ENCODE measurements around the gene PELI1. TPM values are rescaled to one million over a fixed set of nuclear protein-coding genes. Genes with fewer than 3 reads are reported as not detected.
A peak's percentile ranks its signal among the peaks of the same experiment; 100 is the strongest.

Gene PELI1
- total RNA-seq, 1 experiment from 2014 or later, result 61.0 TPM

- Histone ChIP-seq H2AFZ (ENCODE audit: low read length) (no peak overlapping the region), H3K4me1 (ENCODE audit: insufficient read depth, low read length) (no peaks in the 10 kb centered on the region; the same call in 1 of the 2 replicates)
- peaks cover 4 to 5% of the 10 kb centered on the region in 2 experiments for H3K9me3 Mint-ChIP-seq
Measured at GRCh38 chr2:64128406-64128805, 15.8 kb downstream of the PELI1 start.

More at GRCh38 chr2:64128406-64128805, 15.8 kb downstream of the PELI1 start:
- no CpG with 5 or more reads among the region's 1 CpG for WGBS (ENCODE audit: extremely low coverage, insufficient read length, low lambda C conversion rate)
- Mint-ChIP-seq H3K27ac (peak overlapping the region in 1 of 3 experiments; percentile 59; a peak in 5 of 7 replicates), H3K36me3 (ENCODE audit: insufficient read depth in 1 of 3, low read depth in 3 of 3) (peaks cover 2 to 16% (median 11%) of the 10 kb centered on the region in 3 experiments), H3K4me1 (peaks cover 43 to 48% of the 10 kb centered on the region in 2 experiments), H3K4me3 (no peak overlapping the region), H3K27me3 (ENCODE audit: low read depth) (no peaks in the 10 kb centered on the region)
- H2BK15ac ChIP-seq (ENCODE audit: low read depth, low read length), result no peak overlapping the region
- H3K14ac ChIP-seq (ENCODE audit: insufficient read depth, low read length), result no peak overlapping the region
- H2BK5ac ChIP-seq (ENCODE audit: insufficient read length, low read length), result no peak overlapping the region
- H3K79me2 ChIP-seq (ENCODE audit: insufficient read depth, low read length), result peaks cover 11% of the 10 kb centered on the region; the same call in 1 of the 2 replicates
- no peak overlapping the region for H3K23ac ChIP-seq (ENCODE audit: insufficient read length, low read depth, low read length)
- H2BK120ac ChIP-seq (ENCODE audit: low read depth, low read length, poor library complexity, severe bottlenecking), result no peak overlapping the region
- no peak overlapping the region for H3K27ac ChIP-seq (ENCODE audit: insufficient read length, low read depth, low read length)
- H3K56ac ChIP-seq (ENCODE audit: insufficient read length, low read depth, low read length), result no peak overlapping the region
- H3K27me3 ChIP-seq (ENCODE audit: insufficient read depth, low read length), result no peaks in the 10 kb centered on the region
- H3K23me2 ChIP-seq (ENCODE audit: insufficient read length, low read depth, low read length, poor library complexity, severe bottlenecking), result no peaks in the 10 kb centered on the region
- H3K4ac ChIP-seq (ENCODE audit: low read depth, low read length), result no peak overlapping the region
- H3K9me3 ChIP-seq (ENCODE audit: control insufficient read depth, low read depth, low read length), result no peaks in the 10 kb centered on the region
- H3T11ph ChIP-seq (ENCODE audit: low read length), result no peak overlapping the region
- H3K4me2 ChIP-seq (ENCODE audit: insufficient read depth, insufficient read length, low read length), result no peak overlapping the region
- no peak overlapping the region for H2BK12ac ChIP-seq (ENCODE audit: insufficient read length, low read depth, low read length)
- H4K8ac ChIP-seq (replicated peaks; ENCODE audit: insufficient read length, low read depth, low read length), result no peak overlapping the region
- no peak for DNase-seq
- no peak overlapping the region for H4K5ac ChIP-seq (ENCODE audit: insufficient read length, low read depth, low read length)
- H3K79me1 ChIP-seq (ENCODE audit: insufficient read depth, low read depth, low read length, poor library complexity, severe bottlenecking), result peaks cover 2% of the 10 kb centered on the region
- no peak overlapping the region for H2BK20ac ChIP-seq (ENCODE audit: low read depth, low read length, poor library complexity, severe bottlenecking)
- H4K20me1 ChIP-seq (ENCODE audit: control insufficient read depth, insufficient read depth, insufficient read length), result no peaks in the 10 kb centered on the region
- no peak overlapping the region for H3K9ac ChIP-seq (ENCODE audit: extremely low read depth, insufficient read length, low read length)
- H2AK5ac ChIP-seq (ENCODE audit: insufficient read length, low read length), result no peak overlapping the region
- no peak overlapping the region for H3K18ac ChIP-seq (ENCODE audit: insufficient read length, low read depth, low read length)
- TF ChIP-seq, protein P1, sequence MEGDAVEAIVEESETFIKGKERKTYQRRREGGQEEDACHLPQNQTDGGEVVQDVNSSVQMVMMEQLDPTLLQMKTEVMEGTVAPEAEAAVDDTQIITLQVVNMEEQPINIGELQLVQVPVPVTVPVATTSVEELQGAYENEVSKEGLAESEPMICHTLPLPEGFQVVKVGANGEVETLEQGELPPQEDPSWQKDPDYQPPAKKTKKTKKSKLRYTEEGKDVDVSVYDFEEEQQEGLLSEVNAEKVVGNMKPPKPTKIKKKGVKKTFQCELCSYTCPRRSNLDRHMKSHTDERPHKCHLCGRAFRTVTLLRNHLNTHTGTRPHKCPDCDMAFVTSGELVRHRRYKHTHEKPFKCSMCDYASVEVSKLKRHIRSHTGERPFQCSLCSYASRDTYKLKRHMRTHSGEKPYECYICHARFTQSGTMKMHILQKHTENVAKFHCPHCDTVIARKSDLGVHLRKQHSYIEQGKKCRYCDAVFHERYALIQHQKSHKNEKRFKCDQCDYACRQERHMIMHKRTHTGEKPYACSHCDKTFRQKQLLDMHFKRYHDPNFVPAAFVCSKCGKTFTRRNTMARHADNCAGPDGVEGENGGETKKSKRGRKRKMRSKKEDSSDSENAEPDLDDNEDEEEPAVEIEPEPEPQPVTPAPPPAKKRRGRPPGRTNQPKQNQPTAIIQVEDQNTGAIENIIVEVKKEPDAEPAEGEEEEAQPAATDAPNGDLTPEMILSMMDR (conservative IDR thresholded peaks at IDR 0.05), result no peak
- no peak overlapping the region for H4K91ac ChIP-seq (ENCODE audit: insufficient read length, low read depth, low read length)

Data from H9 (cell line).